ENCODE data around the gene SETD2. TPM values are rescaled to one million over a fixed set of nuclear protein-coding genes. Genes with fewer than 3 reads are reported as not detected.
A peak's percentile ranks its signal among the peaks of the same experiment; 100 is the strongest.

The SETD2 gene
- total RNA-seq, 1 experiment from 2014 or later: 24.1 TPM

DNA sequence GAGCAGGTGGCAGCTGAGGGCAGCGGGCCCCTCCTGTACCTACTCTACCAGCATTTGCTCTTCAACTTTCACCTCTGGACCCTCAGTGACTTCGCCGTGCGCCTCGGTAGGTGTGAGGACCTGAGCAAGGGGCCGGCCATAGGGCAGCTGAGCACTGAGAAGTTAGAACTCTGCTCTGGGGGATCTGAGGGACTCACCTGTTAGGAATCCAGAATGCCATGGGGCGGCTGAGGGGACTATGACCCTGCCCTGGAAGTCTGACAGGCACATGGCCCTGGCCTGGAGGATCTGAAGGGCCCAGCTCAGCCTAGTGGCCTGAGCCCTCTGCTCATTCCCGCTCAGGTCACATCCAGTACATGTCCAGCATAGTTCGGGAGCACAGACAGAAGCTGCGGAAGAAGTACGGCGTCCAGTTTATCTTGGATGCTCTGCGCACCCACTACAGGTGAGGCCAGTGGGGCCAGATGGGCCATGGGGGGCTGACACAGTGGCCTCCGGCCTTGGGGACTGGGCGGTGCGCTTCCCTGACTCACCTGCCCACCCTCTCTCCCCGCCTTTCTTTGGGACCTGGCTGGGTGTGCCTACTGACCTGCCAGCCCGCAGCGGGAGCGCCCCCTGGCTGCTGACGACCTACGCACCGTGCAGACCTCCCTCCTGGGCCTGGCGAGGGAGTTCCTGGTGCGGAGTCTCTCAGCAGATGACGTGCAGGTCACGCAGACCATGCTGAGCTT lies 165.6 kb downstream of the SETD2 start:
- no TSS peak for BruUV-seq (replicated peaks)
- H3K4me1 ChIP-seq (ENCODE audit: insufficient read depth, low read length): peaks cover 9% of the 10 kb centered on the region
- DNase-seq (peak; percentile 71), ATAC-seq (peak; percentile 64)
- H3F3A ChIP-seq (ENCODE audit: low read length, unreplicated experiment): no peaks in the 10 kb centered on the region
- H3K4me2 ChIP-seq (ENCODE audit: low read length): no peak overlapping the region
- no peak overlapping the region for H2AFZ ChIP-seq (ENCODE audit: low read length)
- POLR2A ChIA-PET (ENCODE audit: unreplicated experiment): no interaction called here
- H3K9ac ChIP-seq (ENCODE audit: low read length): no peak overlapping the region
- peaks cover 11% of the 10 kb centered on the region; the same call in 1 of the 2 replicates for H3K36me3 ChIP-seq (ENCODE audit: low read depth, low read length)
- H3K4me3 ChIP-seq (ENCODE audit: low read length): no peak overlapping the region
- H3K9me2 ChIP-seq (replicated peaks; ENCODE audit: low read length): no peaks in the 10 kb centered on the region
- no peak overlapping the region for H3K27ac ChIP-seq (ENCODE audit: low read length)
- no peaks in the 10 kb centered on the region for H3K9me3 ChIP-seq (ENCODE audit: low read length)
- intact Hi-C loops (cut with micrococcal nuclease): loop anchor here (5.0 kb wide), 1 partner anchor 76 kb away; no protein-coding TSS in a partner anchor
- TF ChIP-seq EZH2phosphoT487 (IDR thresholded peaks at IDR 0.05; ENCODE audit: borderline replicate concordance, low read length): no peak
- TF ChIP-seq, protein P1, sequence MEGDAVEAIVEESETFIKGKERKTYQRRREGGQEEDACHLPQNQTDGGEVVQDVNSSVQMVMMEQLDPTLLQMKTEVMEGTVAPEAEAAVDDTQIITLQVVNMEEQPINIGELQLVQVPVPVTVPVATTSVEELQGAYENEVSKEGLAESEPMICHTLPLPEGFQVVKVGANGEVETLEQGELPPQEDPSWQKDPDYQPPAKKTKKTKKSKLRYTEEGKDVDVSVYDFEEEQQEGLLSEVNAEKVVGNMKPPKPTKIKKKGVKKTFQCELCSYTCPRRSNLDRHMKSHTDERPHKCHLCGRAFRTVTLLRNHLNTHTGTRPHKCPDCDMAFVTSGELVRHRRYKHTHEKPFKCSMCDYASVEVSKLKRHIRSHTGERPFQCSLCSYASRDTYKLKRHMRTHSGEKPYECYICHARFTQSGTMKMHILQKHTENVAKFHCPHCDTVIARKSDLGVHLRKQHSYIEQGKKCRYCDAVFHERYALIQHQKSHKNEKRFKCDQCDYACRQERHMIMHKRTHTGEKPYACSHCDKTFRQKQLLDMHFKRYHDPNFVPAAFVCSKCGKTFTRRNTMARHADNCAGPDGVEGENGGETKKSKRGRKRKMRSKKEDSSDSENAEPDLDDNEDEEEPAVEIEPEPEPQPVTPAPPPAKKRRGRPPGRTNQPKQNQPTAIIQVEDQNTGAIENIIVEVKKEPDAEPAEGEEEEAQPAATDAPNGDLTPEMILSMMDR (conservative IDR thresholded peaks at IDR 0.05; ENCODE audit: low read depth, low read length): peak; percentile 85
- H3K27me3 ChIP-seq (ENCODE audit: low read length): no peaks in the 10 kb centered on the region
- H3K79me2 ChIP-seq (ENCODE audit: low read length): no peaks in the 10 kb centered on the region
- no peaks in the 10 kb centered on the region for H4K20me1 ChIP-seq (ENCODE audit: low read length)
- CTCF ChIA-PET: interaction anchor here (1.1 kb wide), 1 partner anchor 65 kb away, joined by 4 read pairs; no protein-coding TSS in a partner anchor

GRCh38 chr3:46997453-46998091 lies 166.3 kb downstream of the SETD2 start:
- H3K79me2 ChIP-seq (ENCODE audit: low read length): no peaks in the 10 kb centered on the region
- no peak overlapping the region for H3K9ac ChIP-seq (ENCODE audit: low read length)
- H3K27ac ChIP-seq (ENCODE audit: low read length): no peak overlapping the region
- ATAC-seq (no peak), DNase-seq (no peak)
- POLR2A ChIA-PET (ENCODE audit: unreplicated experiment): no interaction called here
- no peaks in the 10 kb centered on the region for H4K20me1 ChIP-seq (ENCODE audit: low read length)
- peaks cover 9% of the 10 kb centered on the region for H3K4me1 ChIP-seq (ENCODE audit: insufficient read depth, low read length)
- no peaks in the 10 kb centered on the region for H3K9me3 ChIP-seq (ENCODE audit: low read length)
- CTCF ChIA-PET: no interaction called here
- no peak overlapping the region for H3K4me2 ChIP-seq (ENCODE audit: low read length)
- H3K4me3 ChIP-seq (ENCODE audit: low read length): no peak overlapping the region
- H2AFZ ChIP-seq (ENCODE audit: low read length): no peak overlapping the region
- no peak for TF ChIP-seq EZH2 (IDR thresholded peaks at IDR 0.05; ENCODE audit: low read length, unreplicated experiment)
- TF ChIP-seq, protein P1 (conservative IDR thresholded peaks at IDR 0.05; ENCODE audit: low read depth, low read length): no peak
- TF ChIP-seq EZH2phosphoT487 (IDR thresholded peaks at IDR 0.05; ENCODE audit: borderline replicate concordance, low read length): no peak
- H3F3A ChIP-seq (ENCODE audit: low read length, unreplicated experiment): no peaks in the 10 kb centered on the region
- BruUV-seq (replicated peaks): no TSS peak
- H3K36me3 ChIP-seq (ENCODE audit: low read depth, low read length): peaks cover 11% of the 10 kb centered on the region; the same call in 1 of the 2 replicates
- H3K9me2 ChIP-seq (replicated peaks; ENCODE audit: low read length): no peaks in the 10 kb centered on the region
- intact Hi-C loops (cut with micrococcal nuclease): loop anchor here (5.0 kb wide), 1 partner anchor 75 kb away; no protein-coding TSS in a partner anchor
- no peaks in the 10 kb centered on the region for H3K27me3 ChIP-seq (ENCODE audit: low read length)
